GM12801 (cell line): ENCODE data around the gene HOXB6.

ENCODE experiments used
- CTCF ChIP-seq: IDR thresholded peaks from one replicate; pipeline ENCODE4 v1.5.1; 2011; ENCODE audit warnings: control low read depth; ENCODE audit not compliant: insufficient read length; ENCODE audit errors: extremely low read depth

The HOXB6 gene

GRCh38 chr17:48564188-48565021 lies 40.4 kb downstream of the HOXB6 start:
- TF ChIP-seq CTCF = no peak

DNA sequence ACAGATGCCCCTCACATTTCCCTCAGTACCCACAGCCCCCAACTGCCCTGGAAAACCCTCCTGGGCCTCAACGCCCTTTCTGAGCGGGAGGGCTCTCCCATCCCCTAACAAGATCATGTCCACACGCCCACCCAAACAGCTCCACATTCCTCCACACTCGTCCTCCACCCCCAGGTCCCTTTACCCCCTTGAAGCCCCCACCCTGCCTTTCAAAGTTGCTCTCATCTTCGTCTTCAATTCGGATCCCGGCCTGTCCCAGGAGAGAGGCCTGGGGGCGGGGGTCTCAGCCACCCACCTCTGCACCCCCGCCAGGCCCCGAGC lies 41.0 kb downstream of the HOXB6 start:
- TF ChIP-seq CTCF = no peak

DNA sequence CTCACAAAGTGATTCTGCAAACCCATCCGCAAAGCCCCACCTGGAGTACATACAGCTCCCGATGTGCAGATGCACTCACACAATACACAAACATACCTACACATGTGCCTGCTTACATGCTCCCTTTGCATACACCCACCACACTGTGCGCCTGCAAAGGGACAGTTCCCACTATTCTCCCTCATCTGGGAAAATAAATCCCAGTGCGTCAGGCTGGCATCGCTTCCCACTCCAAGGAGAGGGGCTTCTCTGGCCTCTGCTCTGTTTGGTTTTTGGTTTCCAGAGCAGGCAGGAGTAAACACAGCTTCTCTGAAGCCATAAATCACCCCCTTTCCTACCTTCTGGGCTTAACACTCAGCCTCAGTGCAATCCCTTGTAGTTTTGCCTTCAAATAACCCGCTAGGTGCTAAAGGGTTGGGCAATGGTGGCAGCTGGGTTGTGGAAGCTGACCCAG lies 41.4 kb downstream of the HOXB6 start:
- TF ChIP-seq CTCF = no peak

DNA sequence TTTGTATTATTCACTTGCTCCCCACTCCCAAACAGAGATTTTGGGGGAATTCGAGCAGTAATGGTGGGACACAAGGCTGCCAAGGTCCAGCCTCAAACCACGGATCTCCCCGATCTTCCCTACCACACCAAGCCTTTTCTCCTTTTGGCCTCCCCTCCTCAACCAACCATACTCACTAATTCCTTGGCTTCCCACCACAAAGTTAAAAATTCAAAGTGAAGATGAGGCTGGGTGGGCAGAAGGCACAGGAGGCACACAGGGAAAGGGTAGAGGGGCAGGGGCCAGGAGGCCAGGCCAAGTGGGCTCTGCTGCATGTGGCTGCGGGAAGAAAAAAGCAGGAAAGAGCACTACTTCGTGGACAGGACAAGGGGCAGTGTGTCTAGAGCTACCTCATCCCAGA lies 41.9 kb downstream of the HOXB6 start:
- no peak for TF ChIP-seq CTCF

GRCh38 chr17:48561884-48562810 lies 42.6 kb downstream of the HOXB6 start:
- TF ChIP-seq CTCF = no peak

GRCh38 chr17:48559840-48560817 lies 44.7 kb downstream of the HOXB6 start:
- no peak for TF ChIP-seq CTCF
